ENCODE results near the gene APP. TPM values are rescaled to one million over a fixed set of nuclear protein-coding genes. Genes with fewer than 3 reads are reported as not detected.

The APP gene
- total RNA-seq, 4 donors from 2014 or later, result 471 to 1,291 (median 672) TPM

GRCh38 chr21:26077521-26077920 is 93.0 kb downstream of the APP start:
- 85 to 94% methylated on average over 7 of the region's 7 CpGs for WGBS, 2 donors (ENCODE audit: low coverage in 1 of 2)
- no peaks in the 10 kb centered on the region for H3K9me3 ChIP-seq
- TF ChIP-seq CTCF (IDR thresholded peaks at IDR 0.05) (no peak), POLR2AphosphoS5 (IDR thresholded peaks at IDR 0.05) (no peak), EP300 (IDR thresholded peaks at IDR 0.05; ENCODE audit: low read depth) (no peak), POLR2A (IDR thresholded peaks at IDR 0.05) (no peak)
- no peaks in the 10 kb centered on the region for H3K4me1 ChIP-seq
- in situ Hi-C loops (cut with MboI; ENCODE audit: low pct_ligation_motif_present in 1 of 4, low pct_unique_long_range_greater_than_20kb in 1 of 4, low sequenced_read_pairs in 3 of 4), result no loop called here
- no peak overlapping the region for H3K27ac ChIP-seq
- no peaks in the 10 kb centered on the region for H3K36me3 ChIP-seq
- H3K27me3 ChIP-seq, result no peaks in the 10 kb centered on the region
- intact Hi-C loops (cut with DNase I; ENCODE audit: low total_unique reads), result no loop called here
- H3K4me3 ChIP-seq, result no peak overlapping the region
- DNase-seq, result no peak

GRCh38 chr21:26072666-26073615 is 97.6 kb downstream of the APP start:
- Histone ChIP-seq H3K4me3 (no peak overlapping the region), H3K9me3 (no peaks in the 10 kb centered on the region), H3K27ac (no peak overlapping the region), H3K36me3 (no peaks in the 10 kb centered on the region), H3K27me3 (no peaks in the 10 kb centered on the region), H3K4me1 (peaks cover 3 to 35% (median 18%) of the 10 kb centered on the region in 4 donors)
- intact Hi-C loops (cut with DNase I; ENCODE audit: low total_unique reads), result no loop called here
- in situ Hi-C loops (cut with MboI; ENCODE audit: low pct_ligation_motif_present in 1 of 4, low pct_unique_long_range_greater_than_20kb in 1 of 4, low sequenced_read_pairs in 3 of 4), result no loop called here
- no peak for TF ChIP-seq POLR2A (IDR thresholded peaks at IDR 0.05)
- no peak for TF ChIP-seq CTCF (IDR thresholded peaks at IDR 0.05)
- no peak for TF ChIP-seq EP300 (IDR thresholded peaks at IDR 0.05; ENCODE audit: low read depth)
- TF ChIP-seq POLR2AphosphoS5 (IDR thresholded peaks at IDR 0.05), result no peak
- no peak for DNase-seq
- 87 to 89% methylated on average over 6 to 9 of the region's 9 CpGs for WGBS, 2 donors (ENCODE audit: low coverage in 1 of 2)

GRCh38 chr21:26070822-26071425 is 99.6 kb downstream of the APP start:
- TF ChIP-seq EP300 (IDR thresholded peaks at IDR 0.05; ENCODE audit: low read depth) (no peak), POLR2AphosphoS5 (IDR thresholded peaks at IDR 0.05) (no peak), POLR2A (IDR thresholded peaks at IDR 0.05) (no peak), CTCF (IDR thresholded peaks at IDR 0.05) (no peak)
- Histone ChIP-seq H3K27me3 (no peaks in the 10 kb centered on the region), H3K9me3 (no peaks in the 10 kb centered on the region), H3K27ac (peak overlapping the region in 3 of 4 donors; percentile 28 to 49 (median 42)), H3K4me1 (peaks cover 3 to 35% (median 18%) of the 10 kb centered on the region in 4 donors), H3K4me3 (peak overlapping the region in 1 of 4 donors; percentile 14), H3K36me3 (no peaks in the 10 kb centered on the region)
- peak; percentile 35 for DNase-seq
- intact Hi-C loops (cut with DNase I; ENCODE audit: low total_unique reads) (no loop called here), in situ Hi-C loops (cut with MboI; ENCODE audit: low pct_ligation_motif_present in 1 of 4, low pct_unique_long_range_greater_than_20kb in 1 of 4, low sequenced_read_pairs in 3 of 4) (no loop called here)
- WGBS, 2 donors (ENCODE audit: low coverage in 1 of 2), result 11 to 17% methylated on average over 6 to 8 of the region's 8 CpGs

GRCh38 chr21:26070121-26070520 is 100.4 kb downstream of the APP start:
- no peak for DNase-seq
- WGBS, 2 donors (ENCODE audit: low coverage in 1 of 2), result 47 to 51% methylated on average over 2 of the region's 2 CpGs

More at GRCh38 chr21:26070121-26070520, 100.4 kb downstream of the APP start:
- in situ Hi-C loops (cut with MboI; ENCODE audit: low pct_ligation_motif_present in 1 of 4, low pct_unique_long_range_greater_than_20kb in 1 of 4, low sequenced_read_pairs in 3 of 4), result no loop called here
- no peaks in the 10 kb centered on the region for H3K9me3 ChIP-seq
- H3K36me3 ChIP-seq, result no peaks in the 10 kb centered on the region
- no peak overlapping the region for H3K27ac ChIP-seq
- intact Hi-C loops (cut with DNase I; ENCODE audit: low total_unique reads), result no loop called here
- no peak overlapping the region for H3K4me3 ChIP-seq
- peaks cover 3 to 35% (median 18%) of the 10 kb centered on the region in 4 donors for H3K4me1 ChIP-seq
- TF ChIP-seq EP300 (IDR thresholded peaks at IDR 0.05; ENCODE audit: low read depth) (no peak), CTCF (IDR thresholded peaks at IDR 0.05) (no peak), POLR2A (IDR thresholded peaks at IDR 0.05) (no peak), POLR2AphosphoS5 (IDR thresholded peaks at IDR 0.05) (no peak)
- H3K27me3 ChIP-seq, result no peaks in the 10 kb centered on the region
